GM12891 (cell line): Measurements from ENCODE around the gene TLE2. TPM values are rescaled to one million over a fixed set of nuclear protein-coding genes. Genes with fewer than 3 reads are reported as not detected.

ENCODE experiments used
- DNase-seq: peaks from one replicate; pipeline ENCODE4 v3.0.0; 2011; ENCODE audit warnings: low spot score; ENCODE audit not compliant: insufficient read length
- FAIRE-seq: peaks from 2 replicates; lab custom pipeline; 2011; peaks lifted over from hg19 to GRCh38; lab: Jason Lieb, UNC
- PAX5 ChIP-seq: IDR thresholded peaks from 2 replicates; pipeline ENCODE4 v1.6.1; 2011; ENCODE audit warnings: low read length, moderate library complexity, mild to moderate bottlenecking; ENCODE audit not compliant: insufficient read depth, severe bottlenecking
- POLR2A ChIP-seq: IDR thresholded peaks from 2 replicates; pipeline ENCODE4 v1.6.1; 2011; ENCODE audit warnings: low read depth, low read length, control low read depth
- POLR2AphosphoS5 ChIP-seq: IDR thresholded peaks from 2 replicates; pipeline ENCODE4 v1.6.1; 2011; ENCODE audit warnings: low read depth, low read length, control low read depth
- POU2F2 ChIP-seq: IDR thresholded peaks from 2 replicates; pipeline ENCODE4 v1.6.1; 2011; ENCODE audit warnings: low read depth, mild to moderate bottlenecking, control low read depth, low read length, moderate library complexity
- SPI1 ChIP-seq: IDR thresholded peaks from 2 replicates; pipeline ENCODE4 v1.6.1; 2011; ENCODE audit warnings: low read depth, low read length, control low read depth
- TAF1 ChIP-seq: IDR thresholded peaks from 2 replicates; pipeline ENCODE4 v1.6.1; 2011; ENCODE audit warnings: low read depth, low read length, control low read depth
- polyA plus RNA-seq: library from polyadenylated mRNA; unstranded; fragments of >200 nt; gene quantifications from one replicate; pipeline ENCODE4 v1.2.1, GENCODE V29; 2012; ENCODE audit warnings: low read depth, missing spikeins, inconsistent platforms; ENCODE audit not compliant: missing spikeins

The TLE2 gene
- 0.06 TPM for polyA plus RNA-seq

- DNase-seq (no peak), FAIRE-seq (no peak)
- TF ChIP-seq POLR2A (no peak), PAX5 (no peak), POU2F2 (no peak), SPI1 (no peak), POLR2AphosphoS5 (no peak), TAF1 (no peak)
These were observed at the start of gene TLE2 for GRCh38 chr19:3029065-3029923. TSS of gene TLE2 (minus strand) at chr19:3029280. CDS start at chr19:3028904, 376 bp downstream.

DNA sequence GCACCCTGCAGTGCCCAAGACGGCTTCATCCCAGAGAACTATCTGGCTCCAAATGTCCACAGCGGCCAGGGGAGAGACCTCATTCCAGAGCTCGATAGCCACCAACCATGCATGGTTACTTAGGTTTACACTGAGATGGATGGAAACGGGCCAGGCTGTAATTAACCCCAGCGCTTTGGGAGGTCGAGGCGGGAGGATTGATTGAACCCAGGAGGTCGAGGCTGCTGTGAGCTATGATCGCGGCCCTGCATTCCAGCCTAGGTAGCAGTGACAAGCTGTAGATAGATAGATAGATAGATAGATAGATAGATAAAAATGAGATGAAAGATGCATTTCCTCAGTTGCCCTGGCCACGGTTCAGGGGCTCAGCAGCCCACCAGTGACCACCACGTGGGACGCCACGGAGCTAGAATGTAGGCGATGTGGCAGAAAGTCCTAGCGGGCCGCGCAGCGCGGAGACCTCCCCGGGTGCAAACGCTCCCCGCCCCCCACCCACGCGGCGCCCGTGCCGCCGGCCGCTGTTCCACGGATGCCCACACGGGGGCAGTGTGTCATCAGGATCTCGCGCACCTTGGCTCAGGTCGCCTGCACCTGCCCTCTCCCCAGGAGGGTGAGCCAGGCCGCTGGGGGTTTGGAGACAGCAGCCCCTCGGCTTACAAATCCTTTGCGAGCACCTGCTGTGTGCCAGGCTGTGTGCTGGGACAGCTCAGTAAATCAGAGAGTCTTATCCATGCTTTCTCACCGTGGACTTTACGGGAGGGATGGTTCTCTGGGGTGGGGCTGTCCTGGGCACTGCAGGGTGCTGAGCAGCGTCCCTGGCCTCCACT is 46.7 kb upstream of the TLE2 start:
- no peak for TF ChIP-seq TAF1
- peak; percentile 57 for TF ChIP-seq POU2F2
- DNase-seq = peak; percentile 78
- FAIRE-seq = peak; percentile 96

DNA sequence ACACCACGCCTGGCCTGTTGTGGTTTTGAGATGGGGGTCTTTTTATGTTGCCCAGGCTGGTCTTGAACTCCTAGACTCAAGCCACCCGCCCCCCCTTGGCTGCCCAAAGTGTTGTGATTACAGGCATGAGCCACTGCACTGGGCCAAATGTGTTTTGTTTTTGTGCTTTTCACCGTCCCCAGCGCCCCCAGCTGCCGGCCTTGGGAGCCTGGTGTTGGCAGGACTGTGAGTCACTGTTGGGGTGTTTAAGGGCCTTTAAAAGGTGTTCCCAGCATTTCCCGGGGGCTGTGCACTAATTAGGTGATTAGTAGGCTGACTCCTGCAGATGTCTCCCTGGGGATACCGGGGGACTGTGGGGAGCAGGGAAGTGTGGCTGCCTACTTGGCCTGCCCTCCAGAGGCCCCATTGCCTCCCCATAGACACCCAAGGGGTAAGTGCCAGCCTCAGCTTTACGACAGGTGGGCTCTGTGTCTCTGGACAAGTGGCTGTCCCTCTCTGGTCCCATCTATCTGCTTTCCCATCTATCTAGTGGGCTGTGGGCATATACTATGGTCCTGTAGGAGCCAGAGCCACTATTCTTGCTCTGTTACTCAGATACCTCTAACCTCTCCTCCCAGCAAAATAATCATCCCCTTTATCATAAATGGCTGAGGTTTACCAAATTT is 45.0 kb upstream of the TLE2 start:
- no peak for DNase-seq
- TF ChIP-seq POU2F2 (no peak), POLR2A (no peak), PAX5 (no peak), SPI1 (no peak), TAF1 (no peak)
- no peak for FAIRE-seq

- FAIRE-seq (no peak), DNase-seq (no peak)
- TF ChIP-seq POLR2AphosphoS5 (no peak), TAF1 (no peak), PAX5 (no peak), POLR2A (no peak), SPI1 (no peak), POU2F2 (no peak)
These were observed 44.1 kb upstream of the TLE2 start for GRCh38 chr19:3073159-3073563.

GRCh38 chr19:3071768-3072167 is 42.7 kb upstream of the TLE2 start:
- TF ChIP-seq POU2F2 (no peak), POLR2AphosphoS5 (no peak), SPI1 (no peak)
- no peak for DNase-seq
- FAIRE-seq = no peak

DNA sequence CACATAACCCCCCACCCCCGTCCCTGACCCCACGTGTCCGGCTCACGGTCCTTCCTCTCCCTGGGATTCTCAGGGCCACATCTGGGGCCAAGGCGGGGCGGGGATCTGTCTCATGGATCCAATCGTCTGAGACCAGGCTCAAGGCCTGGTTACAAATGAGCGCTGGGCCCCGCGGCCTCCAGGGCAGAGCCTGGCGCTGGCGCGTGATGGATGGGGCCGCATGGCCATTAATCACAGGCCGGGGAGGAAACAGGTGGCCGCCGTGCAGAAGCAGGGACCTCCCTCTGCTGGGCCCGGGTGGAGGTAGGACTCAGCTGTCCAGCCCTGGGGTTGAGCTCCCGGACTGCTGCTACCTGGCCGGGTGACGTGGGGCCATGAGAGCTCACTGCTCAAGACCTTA is 39.0 kb upstream of the TLE2 start:
- TF ChIP-seq PAX5 (no peak), POLR2AphosphoS5 (no peak), POU2F2 (no peak), TAF1 (no peak), SPI1 (no peak), POLR2A (no peak)
- DNase-seq (no peak), FAIRE-seq (no peak)

DNA sequence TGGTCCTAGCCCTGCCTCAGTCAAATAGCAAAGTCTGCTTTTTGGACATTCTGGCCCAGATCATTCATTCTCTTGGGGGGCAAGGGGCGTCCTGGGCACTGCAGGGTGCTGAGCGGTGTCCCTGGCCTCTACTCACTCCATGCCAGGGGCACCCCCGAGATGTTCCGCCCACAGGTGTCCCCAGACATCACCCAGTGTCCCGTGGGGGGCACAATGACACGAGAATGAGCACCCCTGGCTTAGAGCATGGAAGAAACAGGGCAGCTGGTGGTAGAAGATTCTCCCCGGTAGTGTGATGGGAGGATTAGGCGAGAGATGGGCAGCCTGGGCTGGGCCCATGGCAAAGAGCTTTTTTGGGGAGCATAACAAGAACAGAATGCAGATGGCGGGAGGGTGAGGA is 38.5 kb upstream of the TLE2 start:
- FAIRE-seq (no peak), DNase-seq (no peak)
- no peak for TF ChIP-seq SPI1
- no peak for TF ChIP-seq PAX5
- TF ChIP-seq POU2F2 = no peak
- TF ChIP-seq POLR2AphosphoS5 = no peak
- TF ChIP-seq POLR2A = no peak
- TF ChIP-seq TAF1 = no peak

GRCh38 chr19:3066482-3067049 is 37.5 kb upstream of the TLE2 start:
- FAIRE-seq = no peak
- TF ChIP-seq POLR2AphosphoS5 (no peak), TAF1 (no peak), PAX5 (no peak)
- DNase-seq = no peak

- peak; percentile 73 for DNase-seq
- FAIRE-seq = peak; percentile 97
- TF ChIP-seq PAX5 (no peak), POLR2AphosphoS5 (0 out of 2 replicates have a peak, but pooled peaks have one; percentile 19), POU2F2 (peak; percentile 62), SPI1 (0 out of 2 replicates have a peak, but pooled peaks have one; percentile 19), TAF1 (no peak), POLR2A (no peak)
These were observed 36.7 kb upstream of the TLE2 start for GRCh38 chr19:3065675-3066357.

DNA sequence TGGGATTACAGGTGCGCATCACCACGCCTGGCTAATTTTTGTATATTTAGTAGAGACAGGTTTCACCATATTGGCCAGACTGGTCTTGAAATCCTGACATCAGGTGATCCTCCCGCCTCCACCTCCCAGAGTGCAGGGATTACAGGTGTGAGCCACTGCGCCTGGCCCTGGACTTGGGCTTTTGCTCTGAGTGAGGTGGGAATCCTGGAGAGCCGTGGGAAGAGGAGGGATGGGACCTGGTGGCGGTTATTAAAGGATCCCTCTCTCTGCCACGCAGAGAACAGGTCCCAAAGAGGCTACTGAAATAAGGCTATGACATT is 34.9 kb upstream of the TLE2 start:
- no peak for TF ChIP-seq POLR2AphosphoS5
- TF ChIP-seq POU2F2 = no peak
- TF ChIP-seq TAF1 = no peak
- TF ChIP-seq POLR2A = no peak
- TF ChIP-seq PAX5 = no peak
- TF ChIP-seq SPI1 = no peak
- peak; percentile 79 for FAIRE-seq
- DNase-seq = no peak
